ENCODE results near the gene FLNC. TPM values are rescaled to one million over a fixed set of nuclear protein-coding genes. Genes with fewer than 3 reads are reported as not detected.

FLNC gene
- total and polyA plus RNA-seq, 5 donors from 2014 or later, result not detected

- no peak overlapping the region for H3K4me3 Mint-ChIP-seq
- Histone ChIP-seq H3K27ac (ENCODE audit: insufficient read depth, low read length, poor library complexity, severe bottlenecking) (no peak overlapping the region), H3K4me3 (ENCODE audit: low read depth, low read length) (no peak overlapping the region), H3K27me3 (ENCODE audit: control insufficient read depth, insufficient read depth, low read length) (no peaks in the 10 kb centered on the region), H3K9me3 (ENCODE audit: control insufficient read depth in 2 of 2, low read length in 2 of 2) (no peaks in the 10 kb centered on the region), H3K36me3 (ENCODE audit: control insufficient read depth, insufficient read depth, low read length) (no peaks in the 10 kb centered on the region), H3K4me1 (ENCODE audit: control insufficient read depth, insufficient read depth, low read length, poor library complexity, severe bottlenecking) (no peaks in the 10 kb centered on the region)
- H3K36me3 Mint-ChIP-seq, result peaks cover 9% of the 10 kb centered on the region
- ATAC-seq (ENCODE audit: low read depth in 2 of 2), result no peak
- no peak overlapping the region for H3K27ac Mint-ChIP-seq
- no peaks in the 10 kb centered on the region for H3K9me3 Mint-ChIP-seq
- H3K27me3 Mint-ChIP-seq, result no peaks in the 10 kb centered on the region
- DNase-seq, result no peak
- peaks cover 0 to 11% (median 3%) of the 10 kb centered on the region in 4 donors for H3K4me1 Mint-ChIP-seq
Measured at GRCh38 chr7:128815289-128815942, 14.8 kb upstream of the FLNC start.

GRCh38 chr7:128818694-128819093 is 11.5 kb upstream of the FLNC start:
- peaks cover 0 to 14% (median 3%) of the 10 kb centered on the region in 4 donors for H3K4me1 Mint-ChIP-seq
- H3K4me1 ChIP-seq (ENCODE audit: control insufficient read depth, insufficient read depth, low read length, poor library complexity, severe bottlenecking), result no peaks in the 10 kb centered on the region
- H3K9me3 Mint-ChIP-seq, result no peaks in the 10 kb centered on the region
- H3K4me3 ChIP-seq (ENCODE audit: low read depth, low read length), result no peak overlapping the region
- no peak for DNase-seq
- no peaks in the 10 kb centered on the region for H3K27me3 Mint-ChIP-seq
- H3K27me3 ChIP-seq (ENCODE audit: control insufficient read depth, insufficient read depth, low read length), result no peaks in the 10 kb centered on the region
- no peak overlapping the region for H3K27ac Mint-ChIP-seq
- no peaks in the 10 kb centered on the region for H3K9me3 ChIP-seq (ENCODE audit: control insufficient read depth in 2 of 2, low read length in 2 of 2)
- no peaks in the 10 kb centered on the region for H3K36me3 ChIP-seq (ENCODE audit: control insufficient read depth, insufficient read depth, low read length)
- H3K27ac ChIP-seq (ENCODE audit: insufficient read depth, low read length, poor library complexity, severe bottlenecking), result no peak overlapping the region
- no peak overlapping the region for H3K4me3 Mint-ChIP-seq
- ATAC-seq (ENCODE audit: low read depth in 2 of 2), result no peak
- H3K36me3 Mint-ChIP-seq, result peaks cover 9% of the 10 kb centered on the region

- Mint-ChIP-seq H3K4me1 (peaks cover 0 to 14% (median 3%) of the 10 kb centered on the region in 4 donors), H3K27ac (no peak overlapping the region), H3K4me3 (no peak overlapping the region), H3K27me3 (no peaks in the 10 kb centered on the region), H3K9me3 (no peaks in the 10 kb centered on the region), H3K36me3 (peaks cover 9% of the 10 kb centered on the region)
- Histone ChIP-seq H3K9me3 (ENCODE audit: control insufficient read depth in 2 of 2, low read length in 2 of 2) (no peaks in the 10 kb centered on the region), H3K27me3 (ENCODE audit: control insufficient read depth, insufficient read depth, low read length) (no peaks in the 10 kb centered on the region), H3K4me3 (ENCODE audit: low read depth, low read length) (no peak overlapping the region), H3K27ac (ENCODE audit: insufficient read depth, low read length, poor library complexity, severe bottlenecking) (no peak overlapping the region), H3K4me1 (ENCODE audit: control insufficient read depth, insufficient read depth, low read length, poor library complexity, severe bottlenecking) (no peaks in the 10 kb centered on the region), H3K36me3 (ENCODE audit: control insufficient read depth, insufficient read depth, low read length) (no peaks in the 10 kb centered on the region)
- DNase-seq, result no peak
- ATAC-seq (ENCODE audit: low read depth in 2 of 2), result no peak
Measured at GRCh38 chr7:128821724-128822123, 8.5 kb upstream of the FLNC start.

GRCh38 chr7:128826512-128826911 is 3.7 kb upstream of the FLNC start:
- Mint-ChIP-seq H3K36me3 (no peaks in the 10 kb centered on the region), H3K27me3 (peaks cover 33% of the 10 kb centered on the region), H3K4me1 (peaks cover 0 to 17% (median 3%) of the 10 kb centered on the region in 4 donors), H3K27ac (no peak overlapping the region), H3K4me3 (no peak overlapping the region), H3K9me3 (peaks cover 0 to 3% (median 0%) of the 10 kb centered on the region in 7 donors)
- DNase-seq, result no peak
- no peak for ATAC-seq (ENCODE audit: low read depth in 2 of 2)
- Histone ChIP-seq H3K27me3 (ENCODE audit: control insufficient read depth, insufficient read depth, low read length) (peaks cover 5% of the 10 kb centered on the region), H3K4me3 (ENCODE audit: low read depth, low read length) (no peak overlapping the region), H3K36me3 (ENCODE audit: control insufficient read depth, insufficient read depth, low read length) (no peaks in the 10 kb centered on the region), H3K4me1 (ENCODE audit: control insufficient read depth, insufficient read depth, low read length, poor library complexity, severe bottlenecking) (peaks cover 18% of the 10 kb centered on the region), H3K27ac (ENCODE audit: insufficient read depth, low read length, poor library complexity, severe bottlenecking) (no peak overlapping the region), H3K9me3 (ENCODE audit: control insufficient read depth in 2 of 2, low read length in 2 of 2) (no peaks in the 10 kb centered on the region)

- no peaks in the 10 kb centered on the region for H3K36me3 ChIP-seq (ENCODE audit: control insufficient read depth, insufficient read depth, low read length)
- H3K4me3 ChIP-seq (ENCODE audit: low read depth, low read length), result no peak overlapping the region
- Mint-ChIP-seq H3K27me3 (peaks cover 35% of the 10 kb centered on the region), H3K4me3 (no peak overlapping the region), H3K9me3 (peaks cover 0 to 3% (median 0%) of the 10 kb centered on the region in 7 donors), H3K27ac (no peak overlapping the region), H3K4me1 (peaks cover 0 to 20% (median 3%) of the 10 kb centered on the region in 4 donors), H3K36me3 (no peaks in the 10 kb centered on the region)
- H3K4me1 ChIP-seq (ENCODE audit: control insufficient read depth, insufficient read depth, low read length, poor library complexity, severe bottlenecking), result peaks cover 22% of the 10 kb centered on the region
- H3K27ac ChIP-seq (ENCODE audit: insufficient read depth, low read length, poor library complexity, severe bottlenecking), result no peak overlapping the region
- DNase-seq, result no peak
- peaks cover 5% of the 10 kb centered on the region for H3K27me3 ChIP-seq (ENCODE audit: control insufficient read depth, insufficient read depth, low read length)
- no peaks in the 10 kb centered on the region for H3K9me3 ChIP-seq (ENCODE audit: control insufficient read depth in 2 of 2, low read length in 2 of 2)
- no peak for ATAC-seq (ENCODE audit: low read depth in 2 of 2)
Measured at GRCh38 chr7:128826916-128827247, 3.3 kb upstream of the FLNC start.

- no peak for DNase-seq
- no peak overlapping the region for H3K27ac Mint-ChIP-seq
- peaks cover 0 to 3% (median 0%) of the 10 kb centered on the region in 7 donors for H3K9me3 Mint-ChIP-seq
Measured at GRCh38 chr7:128827248-128827958, 2.8 kb upstream of the FLNC start.

GRCh38 chr7:128827971-128828711 is 2.1 kb upstream of the FLNC start:
- Mint-ChIP-seq H3K27ac (no peak overlapping the region), H3K27me3 (peaks cover 46% of the 10 kb centered on the region), H3K36me3 (no peaks in the 10 kb centered on the region), H3K4me3 (no peak overlapping the region), H3K4me1 (peaks cover 0 to 22% (median 3%) of the 10 kb centered on the region in 4 donors), H3K9me3 (peaks cover 0 to 3% (median 0%) of the 10 kb centered on the region in 7 donors)
- H3K4me3 ChIP-seq (ENCODE audit: low read depth, low read length), result no peak overlapping the region
- no peak for ATAC-seq (ENCODE audit: low read depth in 2 of 2)
- no peaks in the 10 kb centered on the region for H3K36me3 ChIP-seq (ENCODE audit: control insufficient read depth, insufficient read depth, low read length)
- H3K9me3 ChIP-seq (ENCODE audit: control insufficient read depth in 2 of 2, low read length in 2 of 2), result no peaks in the 10 kb centered on the region
- no peak for DNase-seq
- H3K4me1 ChIP-seq (ENCODE audit: control insufficient read depth, insufficient read depth, low read length, poor library complexity, severe bottlenecking), result peaks cover 26% of the 10 kb centered on the region
- no peak overlapping the region for H3K27ac ChIP-seq (ENCODE audit: insufficient read depth, low read length, poor library complexity, severe bottlenecking)
- peaks cover 5% of the 10 kb centered on the region for H3K27me3 ChIP-seq (ENCODE audit: control insufficient read depth, insufficient read depth, low read length)

More at GRCh38 chr7:128827248-128827958, 2.8 kb upstream of the FLNC start:
- Histone ChIP-seq H3K27me3 (ENCODE audit: control insufficient read depth, insufficient read depth, low read length) (peaks cover 5% of the 10 kb centered on the region), H3K27ac (ENCODE audit: insufficient read depth, low read length, poor library complexity, severe bottlenecking) (no peak overlapping the region), H3K36me3 (ENCODE audit: control insufficient read depth, insufficient read depth, low read length) (no peaks in the 10 kb centered on the region), H3K9me3 (ENCODE audit: control insufficient read depth in 2 of 2, low read length in 2 of 2) (no peaks in the 10 kb centered on the region), H3K4me3 (ENCODE audit: low read depth, low read length) (no peak overlapping the region), H3K4me1 (ENCODE audit: control insufficient read depth, insufficient read depth, low read length, poor library complexity, severe bottlenecking) (peaks cover 25% of the 10 kb centered on the region)
- H3K27me3 Mint-ChIP-seq, result peaks cover 39% of the 10 kb centered on the region
- H3K36me3 Mint-ChIP-seq, result no peaks in the 10 kb centered on the region
- H3K4me1 Mint-ChIP-seq, result peaks cover 0 to 22% (median 3%) of the 10 kb centered on the region in 4 donors
- no peak for ATAC-seq (ENCODE audit: low read depth in 2 of 2)
- no peak overlapping the region for H3K4me3 Mint-ChIP-seq

All from CD4-positive, CD25-positive, alpha-beta regulatory T cell (primary cell).